ENCODE results near the gene SERPINB12.

SERPINB12 gene

GRCh38 chr18:63552581-63552980 lies 10.4 kb downstream of the SERPINB12 start:
- DNase-seq, result no peak

- DNase-seq, result no peak
Measured at GRCh38 chr18:63553081-63553480, 10.9 kb downstream of the SERPINB12 start.

- no peak for DNase-seq
Measured at GRCh38 chr18:63559567-63560491, 17.7 kb downstream of the SERPINB12 start.

GRCh38 chr18:63562284-63562683 lies 20.1 kb downstream of the SERPINB12 start:
- DNase-seq, result no peak

GRCh38 chr18:63564021-63564420 lies 21.9 kb downstream of the SERPINB12 start:
- DNase-seq, result no peak

- DNase-seq, result no peak
Measured at GRCh38 chr18:63564561-63564960, 22.4 kb downstream of the SERPINB12 start.

GRCh38 chr18:63567276-63567675 lies 25.1 kb downstream of the SERPINB12 start:
- no peak for DNase-seq

- no peak for DNase-seq
Measured at GRCh38 chr18:63567825-63568224, 25.7 kb downstream of the SERPINB12 start.

- DNase-seq, result no peak
Measured at GRCh38 chr18:63570721-63571120, 28.6 kb downstream of the SERPINB12 start.

GRCh38 chr18:63575681-63576080 lies 33.5 kb downstream of the SERPINB12 start:
- DNase-seq, result no peak

- no peak for DNase-seq
Measured at GRCh38 chr18:63578357-63578958, 36.3 kb downstream of the SERPINB12 start.

- DNase-seq, result no peak
Measured at GRCh38 chr18:63579616-63580015, 37.4 kb downstream of the SERPINB12 start.

- DNase-seq, result no peak
Measured at GRCh38 chr18:63585988-63586387, 43.8 kb downstream of the SERPINB12 start.

- no peak for DNase-seq
Measured at GRCh38 chr18:63586431-63586830, 44.3 kb downstream of the SERPINB12 start.

- no peak for DNase-seq
Measured at GRCh38 chr18:63586966-63587365, 44.8 kb downstream of the SERPINB12 start, which contains the start of gene SERPINB13. SERPINB13 (plus strand) TSS chr18:63587343; CDS start chr18:63588668, 1,325 bp downstream.

GRCh38 chr18:63588909-63589308 lies 46.7 kb downstream of the SERPINB12 start:
- DNase-seq, result no peak

GRCh38 chr18:63590373-63590772 lies 48.2 kb downstream of the SERPINB12 start:
- no peak for DNase-seq

GRCh38 chr18:63590966-63591695 lies 49.0 kb downstream of the SERPINB12 start:
- no peak for DNase-seq

GRCh38 chr18:63591725-63592124 lies 49.6 kb downstream of the SERPINB12 start:
- DNase-seq, result no peak

- no peak for DNase-seq
Measured at GRCh38 chr18:63592471-63592870, 50.3 kb downstream of the SERPINB12 start.

GRCh38 chr18:63596964-63597363 lies 54.8 kb downstream of the SERPINB12 start:
- no peak for DNase-seq

GRCh38 chr18:63603355-63603754 lies 61.2 kb downstream of the SERPINB12 start:
- DNase-seq, result no peak

GRCh38 chr18:63603772-63604171 lies 61.6 kb downstream of the SERPINB12 start:
- no peak for DNase-seq
